Stimulated activated CD4-positive, alpha-beta T cell treated with anti-CD3 and anti-CD28 coated beads, Interleukin-1b, Interleukin-23, amount 100 ng/mL, for 24 hours (primary cell): Measurements from ENCODE around the gene THAP11.
"Not testable (repeated sequence)": the region's sequence is repeated elsewhere in the genome, so short reads cannot be mapped to it uniquely, and the experiment has no call there.

Experiments used
- DNase-seq, 4 experiments: peaks; one replicate each; pipeline ENCODE4 v3.0.0-alpha.2; 2020; ENCODE audit warnings: low read depth in 4 of 4, low spot score in 1 of 4

Gene THAP11

GRCh38 chr16:67834242-67834614 lies 7.9 kb upstream of the THAP11 start:
- no peak for DNase-seq

GRCh38 chr16:67837190-67837589 lies 4.9 kb upstream of the THAP11 start:
- not testable (repeated sequence) for DNase-seq

- no peak for DNase-seq
These were observed 4.3 kb upstream of the THAP11 start for GRCh38 chr16:67837811-67838210.

- no peak for DNase-seq
These were observed 813 bp upstream of the THAP11 start for GRCh38 chr16:67841198-67841815.

GRCh38 chr16:67842509-67843342 lies 606 bp downstream of the THAP11 start:
- peak in 3 of 4 experiments; percentile 26 to 52 (median 32) for DNase-seq

GRCh38 chr16:67843343-67843765 lies 1.2 kb downstream of the THAP11 start:
- DNase-seq: no peak

GRCh38 chr16:67844497-67844896 lies 2.4 kb downstream of the THAP11 start:
- no peak for DNase-seq

- no peak for DNase-seq
These were observed 3.4 kb downstream of the THAP11 start for GRCh38 chr16:67845291-67846062.

GRCh38 chr16:67846063-67846319 lies 3.9 kb downstream of the THAP11 start:
- no peak for DNase-seq

GRCh38 chr16:67846320-67847063 lies 4.4 kb downstream of the THAP11 start, which contains the start of gene NUTF2:
Gene NUTF2, plus strand, starts transcription at chr16:67846933. Its CDS starts 18,198 bp downstream, at chr16:67865131.
- DNase-seq: peak; percentile 86 to 96 (median 91)

GRCh38 chr16:67847064-67847861 lies 5.1 kb downstream of the THAP11 start, which contains the start of gene CENPT:
Gene CENPT, minus strand, starts transcription at chr16:67847693. Its CDS starts 13,834 bp downstream, at chr16:67833859.
- DNase-seq: peak in 2 of 4 experiments; percentile 19 to 59

GRCh38 chr16:67848118-67848517 lies 6.0 kb downstream of the THAP11 start:
- DNase-seq: no peak

GRCh38 chr16:67853670-67854069 lies 11.6 kb downstream of the THAP11 start:
- DNase-seq: no peak

GRCh38 chr16:67855789-67856188 lies 13.7 kb downstream of the THAP11 start:
- no peak for DNase-seq

GRCh38 chr16:67856927-67857546 lies 14.9 kb downstream of the THAP11 start:
- DNase-seq: no peak

- DNase-seq: no peak
These were observed 15.6 kb downstream of the THAP11 start for GRCh38 chr16:67857547-67858233.

GRCh38 chr16:67858500-67858899 lies 16.4 kb downstream of the THAP11 start:
- no peak for DNase-seq

- DNase-seq: no peak
These were observed 18.7 kb downstream of the THAP11 start for GRCh38 chr16:67860589-67861398.
